ENCODE results near the gene PIP4K2A. TPM values are rescaled to one million over a fixed set of nuclear protein-coding genes. Genes with fewer than 3 reads are reported as not detected.

The PIP4K2A gene
- total RNA-seq, 1 experiment from 2014 or later, result 32.2 TPM

- no peak for DNase-seq
- Histone ChIP-seq H3K27me3 (ENCODE audit: control insufficient read depth, insufficient read depth, low read length) (no peaks in the 10 kb centered on the region), H3K4me3 (ENCODE audit: insufficient read depth, low read depth, low read length) (no peak overlapping the region), H3K36me3 (replicated peaks; ENCODE audit: control insufficient read depth, insufficient read depth, low read length) (no peaks in the 10 kb centered on the region)
Measured at GRCh38 chr10:22656036-22656435, 58.3 kb downstream of the PIP4K2A start.

- H3K27me3 ChIP-seq (ENCODE audit: control insufficient read depth, insufficient read depth, low read length), result no peaks in the 10 kb centered on the region
- no peak overlapping the region for H3K4me3 ChIP-seq (ENCODE audit: insufficient read depth, low read depth, low read length)
- no peak for DNase-seq
Measured at GRCh38 chr10:22655312-22655981, 58.9 kb downstream of the PIP4K2A start.

GRCh38 chr10:22652988-22653481 lies 61.3 kb downstream of the PIP4K2A start:
- Histone ChIP-seq H3K36me3 (replicated peaks; ENCODE audit: control insufficient read depth, insufficient read depth, low read length) (no peaks in the 10 kb centered on the region), H3K4me3 (ENCODE audit: insufficient read depth, low read depth, low read length) (no peak overlapping the region), H3K27me3 (ENCODE audit: control insufficient read depth, insufficient read depth, low read length) (no peaks in the 10 kb centered on the region)
- no peak for DNase-seq

More at GRCh38 chr10:22655312-22655981, 58.9 kb downstream of the PIP4K2A start:
- no peaks in the 10 kb centered on the region for H3K36me3 ChIP-seq (replicated peaks; ENCODE audit: control insufficient read depth, insufficient read depth, low read length)

GRCh38 chr10:22651276-22651980 lies 63.0 kb downstream of the PIP4K2A start:
- no peak overlapping the region for H3K4me3 ChIP-seq (ENCODE audit: insufficient read depth, low read depth, low read length)
- no peak for DNase-seq
- no peaks in the 10 kb centered on the region for H3K36me3 ChIP-seq (replicated peaks; ENCODE audit: control insufficient read depth, insufficient read depth, low read length)
- H3K27me3 ChIP-seq (ENCODE audit: control insufficient read depth, insufficient read depth, low read length), result no peaks in the 10 kb centered on the region

- no peak for DNase-seq
- Histone ChIP-seq H3K4me3 (ENCODE audit: insufficient read depth, low read depth, low read length) (no peak overlapping the region), H3K27me3 (ENCODE audit: control insufficient read depth, insufficient read depth, low read length) (no peaks in the 10 kb centered on the region), H3K36me3 (replicated peaks; ENCODE audit: control insufficient read depth, insufficient read depth, low read length) (no peaks in the 10 kb centered on the region)
Measured at GRCh38 chr10:22649994-22650393, 64.4 kb downstream of the PIP4K2A start.

GRCh38 chr10:22649390-22649841 lies 65.0 kb downstream of the PIP4K2A start:
- DNase-seq, result no peak
- no peaks in the 10 kb centered on the region for H3K36me3 ChIP-seq (replicated peaks; ENCODE audit: control insufficient read depth, insufficient read depth, low read length)
- no peaks in the 10 kb centered on the region for H3K27me3 ChIP-seq (ENCODE audit: control insufficient read depth, insufficient read depth, low read length)

GRCh38 chr10:22648547-22648961 lies 65.8 kb downstream of the PIP4K2A start:
- Histone ChIP-seq H3K4me3 (ENCODE audit: insufficient read depth, low read depth, low read length) (no peak overlapping the region), H3K27me3 (ENCODE audit: control insufficient read depth, insufficient read depth, low read length) (no peaks in the 10 kb centered on the region), H3K36me3 (replicated peaks; ENCODE audit: control insufficient read depth, insufficient read depth, low read length) (no peaks in the 10 kb centered on the region)
- DNase-seq, result no peak

More at GRCh38 chr10:22649390-22649841, 65.0 kb downstream of the PIP4K2A start:
- no peak overlapping the region for H3K4me3 ChIP-seq (ENCODE audit: insufficient read depth, low read depth, low read length)

- no peak for DNase-seq
- Histone ChIP-seq H3K36me3 (replicated peaks; ENCODE audit: control insufficient read depth, insufficient read depth, low read length) (no peaks in the 10 kb centered on the region), H3K4me3 (ENCODE audit: insufficient read depth, low read depth, low read length) (no peak overlapping the region), H3K27me3 (ENCODE audit: control insufficient read depth, insufficient read depth, low read length) (no peaks in the 10 kb centered on the region)
Measured at GRCh38 chr10:22647244-22647643, 67.1 kb downstream of the PIP4K2A start.

- Histone ChIP-seq H3K27me3 (ENCODE audit: control insufficient read depth, insufficient read depth, low read length) (no peaks in the 10 kb centered on the region), H3K36me3 (replicated peaks; ENCODE audit: control insufficient read depth, insufficient read depth, low read length) (no peaks in the 10 kb centered on the region), H3K4me3 (ENCODE audit: insufficient read depth, low read depth, low read length) (no peak overlapping the region)
- no peak for DNase-seq
Measured at GRCh38 chr10:22646388-22646853, 68.0 kb downstream of the PIP4K2A start.

- Histone ChIP-seq H3K27me3 (ENCODE audit: control insufficient read depth, insufficient read depth, low read length) (no peaks in the 10 kb centered on the region), H3K36me3 (replicated peaks; ENCODE audit: control insufficient read depth, insufficient read depth, low read length) (no peaks in the 10 kb centered on the region), H3K4me3 (ENCODE audit: insufficient read depth, low read depth, low read length) (no peak overlapping the region)
- DNase-seq, result no peak
Measured at GRCh38 chr10:22644222-22644621, 70.2 kb downstream of the PIP4K2A start.

GRCh38 chr10:22643775-22644174 lies 70.6 kb downstream of the PIP4K2A start:
- H3K36me3 ChIP-seq (replicated peaks; ENCODE audit: control insufficient read depth, insufficient read depth, low read length), result no peaks in the 10 kb centered on the region
- no peak for DNase-seq
- H3K27me3 ChIP-seq (ENCODE audit: control insufficient read depth, insufficient read depth, low read length), result no peaks in the 10 kb centered on the region
- no peak overlapping the region for H3K4me3 ChIP-seq (ENCODE audit: insufficient read depth, low read depth, low read length)

- no peaks in the 10 kb centered on the region for H3K36me3 ChIP-seq (replicated peaks; ENCODE audit: control insufficient read depth, insufficient read depth, low read length)
- no peaks in the 10 kb centered on the region for H3K27me3 ChIP-seq (ENCODE audit: control insufficient read depth, insufficient read depth, low read length)
- H3K4me3 ChIP-seq (ENCODE audit: insufficient read depth, low read depth, low read length), result no peak overlapping the region
- no peak for DNase-seq
Measured at GRCh38 chr10:22643116-22643515, 71.3 kb downstream of the PIP4K2A start.

- H3K4me3 ChIP-seq (ENCODE audit: insufficient read depth, low read depth, low read length), result no peak overlapping the region
- DNase-seq, result no peak
- H3K27me3 ChIP-seq (ENCODE audit: control insufficient read depth, insufficient read depth, low read length), result no peaks in the 10 kb centered on the region
Measured at GRCh38 chr10:22641743-22642142, 72.6 kb downstream of the PIP4K2A start.

GRCh38 chr10:22640359-22640758 lies 74.0 kb downstream of the PIP4K2A start:
- H3K36me3 ChIP-seq (replicated peaks; ENCODE audit: control insufficient read depth, insufficient read depth, low read length), result no peaks in the 10 kb centered on the region
- no peak for DNase-seq
- H3K4me3 ChIP-seq (ENCODE audit: insufficient read depth, low read depth, low read length), result no peak overlapping the region

More at GRCh38 chr10:22641743-22642142, 72.6 kb downstream of the PIP4K2A start:
- H3K36me3 ChIP-seq (replicated peaks; ENCODE audit: control insufficient read depth, insufficient read depth, low read length), result no peaks in the 10 kb centered on the region

GRCh38 chr10:22638863-22639262 lies 75.5 kb downstream of the PIP4K2A start:
- DNase-seq, result no peak
- Histone ChIP-seq H3K4me3 (ENCODE audit: insufficient read depth, low read depth, low read length) (no peak overlapping the region), H3K27me3 (ENCODE audit: control insufficient read depth, insufficient read depth, low read length) (no peaks in the 10 kb centered on the region), H3K36me3 (replicated peaks; ENCODE audit: control insufficient read depth, insufficient read depth, low read length) (no peaks in the 10 kb centered on the region)

More at GRCh38 chr10:22640359-22640758, 74.0 kb downstream of the PIP4K2A start:
- H3K27me3 ChIP-seq (ENCODE audit: control insufficient read depth, insufficient read depth, low read length), result no peaks in the 10 kb centered on the region
